ENCODE data around the gene TMEM204. TPM values are rescaled to one million over a fixed set of nuclear protein-coding genes. Genes with fewer than 3 reads are reported as not detected.
A peak's percentile ranks its signal among the peaks of the same experiment; 100 is the strongest.

Gene TMEM204
- total RNA-seq, 4 donors from 2014 or later, result 28.6 to 48.2 (median 36.6) TPM

DNA sequence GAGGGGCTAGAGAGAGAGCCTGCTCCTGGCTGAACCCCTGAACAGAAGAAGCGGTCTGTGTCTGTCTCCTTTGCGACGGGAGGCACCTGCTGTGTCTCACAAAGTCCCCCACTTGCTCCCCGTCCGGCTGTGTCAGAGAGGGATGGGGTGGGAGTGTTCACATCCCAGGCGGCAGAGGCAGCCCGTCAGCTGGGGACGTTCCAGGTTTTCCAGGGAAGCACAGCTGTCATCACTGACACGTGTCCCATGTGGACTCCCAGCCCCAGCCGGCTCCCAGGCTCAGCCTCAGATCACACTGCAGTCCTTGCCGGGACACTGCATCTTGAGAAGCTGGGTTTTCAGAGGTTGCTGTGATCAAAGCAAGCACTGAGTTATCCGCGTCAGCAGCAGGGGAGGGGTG, 38.8 kb upstream of the TMEM204 start:
- H3K9me3 ChIP-seq, result no peaks in the 10 kb centered on the region
- no peaks in the 10 kb centered on the region for H3K27me3 ChIP-seq
- no peak for ATAC-seq
- H3K27ac ChIP-seq, result peak overlapping the region in 3 of 4 donors; percentile 81 to 91 (median 90)
- peak overlapping the region in 1 of 2 donors; percentile 91 for H3K4me3 ChIP-seq
- H3K36me3 ChIP-seq, result peaks cover 0 to 54% of the 10 kb centered on the region in 2 donors
- TF ChIP-seq EP300 (IDR thresholded peaks at IDR 0.05) (no peak), POLR2AphosphoS5 (IDR thresholded peaks at IDR 0.05) (no peak), POLR2A (IDR thresholded peaks at IDR 0.05) (no peak)
- TF ChIP-seq, protein P1, sequence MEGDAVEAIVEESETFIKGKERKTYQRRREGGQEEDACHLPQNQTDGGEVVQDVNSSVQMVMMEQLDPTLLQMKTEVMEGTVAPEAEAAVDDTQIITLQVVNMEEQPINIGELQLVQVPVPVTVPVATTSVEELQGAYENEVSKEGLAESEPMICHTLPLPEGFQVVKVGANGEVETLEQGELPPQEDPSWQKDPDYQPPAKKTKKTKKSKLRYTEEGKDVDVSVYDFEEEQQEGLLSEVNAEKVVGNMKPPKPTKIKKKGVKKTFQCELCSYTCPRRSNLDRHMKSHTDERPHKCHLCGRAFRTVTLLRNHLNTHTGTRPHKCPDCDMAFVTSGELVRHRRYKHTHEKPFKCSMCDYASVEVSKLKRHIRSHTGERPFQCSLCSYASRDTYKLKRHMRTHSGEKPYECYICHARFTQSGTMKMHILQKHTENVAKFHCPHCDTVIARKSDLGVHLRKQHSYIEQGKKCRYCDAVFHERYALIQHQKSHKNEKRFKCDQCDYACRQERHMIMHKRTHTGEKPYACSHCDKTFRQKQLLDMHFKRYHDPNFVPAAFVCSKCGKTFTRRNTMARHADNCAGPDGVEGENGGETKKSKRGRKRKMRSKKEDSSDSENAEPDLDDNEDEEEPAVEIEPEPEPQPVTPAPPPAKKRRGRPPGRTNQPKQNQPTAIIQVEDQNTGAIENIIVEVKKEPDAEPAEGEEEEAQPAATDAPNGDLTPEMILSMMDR (IDR thresholded peaks at IDR 0.05), result no peak
- 60% methylated on average over 2 of the region's 13 CpGs; no CpG with 5 or more reads in 1 of the 2 donors for WGBS, 2 donors (ENCODE audit: low coverage in 1 of 2)
- H3K4me1 ChIP-seq, result peaks cover 0 to 33% (median 18%) of the 10 kb centered on the region in 3 donors

DNA sequence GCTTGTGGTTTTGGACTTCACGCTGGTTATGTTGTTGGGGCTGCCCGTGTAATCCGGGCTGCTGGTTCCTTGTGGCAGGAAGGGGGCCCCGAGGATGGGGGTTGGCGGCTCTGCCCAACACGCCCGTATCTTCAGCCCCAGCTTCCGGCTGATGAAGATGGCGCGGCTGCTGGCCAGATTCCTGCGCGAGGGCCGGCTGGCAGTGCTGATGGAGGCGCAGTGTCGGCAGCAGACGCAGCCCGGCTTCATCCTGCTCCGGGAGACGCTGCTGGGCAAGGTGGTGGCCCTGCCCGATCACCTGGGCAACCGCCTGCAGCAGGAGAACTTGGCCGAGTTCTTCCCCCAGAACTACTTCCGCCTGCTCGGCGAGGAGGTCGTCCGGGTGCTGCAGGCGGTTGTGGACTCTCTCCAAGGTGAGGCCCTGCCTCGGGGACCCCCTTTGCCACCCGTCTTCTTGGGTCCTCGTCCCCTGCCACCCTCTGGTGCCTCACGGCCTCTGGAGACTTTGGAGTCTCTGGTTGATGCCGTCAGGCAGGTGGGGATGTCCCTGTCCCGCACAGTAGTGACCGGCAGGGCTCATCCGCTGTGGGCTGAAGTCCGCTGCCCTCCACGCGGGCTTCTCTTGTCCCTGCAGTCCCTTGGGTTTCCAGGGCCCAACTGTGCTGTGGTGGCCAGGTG, 38.1 kb upstream of the TMEM204 start:
- TF ChIP-seq, protein P1 (IDR thresholded peaks at IDR 0.05), result no peak
- TF ChIP-seq EP300 (IDR thresholded peaks at IDR 0.05), result no peak
- TF ChIP-seq POLR2AphosphoS5 (IDR thresholded peaks at IDR 0.05), result no peak
- no peak for TF ChIP-seq POLR2A (IDR thresholded peaks at IDR 0.05)
- H3K27ac ChIP-seq, result peak overlapping the region in 1 of 4 donors; percentile 81
- H3K4me3 ChIP-seq, result no peak overlapping the region
- H3K4me1 ChIP-seq, result peaks cover 0 to 33% (median 18%) of the 10 kb centered on the region in 3 donors
- H3K27me3 ChIP-seq, result no peaks in the 10 kb centered on the region
- peaks cover 0 to 60% of the 10 kb centered on the region in 2 donors for H3K36me3 ChIP-seq
- WGBS, 2 donors (ENCODE audit: low coverage in 1 of 2), result 93 to 100% methylated on average over 1 to 15 of the region's 39 CpGs
- ATAC-seq, result no peak
- no peaks in the 10 kb centered on the region for H3K9me3 ChIP-seq

DNA sequence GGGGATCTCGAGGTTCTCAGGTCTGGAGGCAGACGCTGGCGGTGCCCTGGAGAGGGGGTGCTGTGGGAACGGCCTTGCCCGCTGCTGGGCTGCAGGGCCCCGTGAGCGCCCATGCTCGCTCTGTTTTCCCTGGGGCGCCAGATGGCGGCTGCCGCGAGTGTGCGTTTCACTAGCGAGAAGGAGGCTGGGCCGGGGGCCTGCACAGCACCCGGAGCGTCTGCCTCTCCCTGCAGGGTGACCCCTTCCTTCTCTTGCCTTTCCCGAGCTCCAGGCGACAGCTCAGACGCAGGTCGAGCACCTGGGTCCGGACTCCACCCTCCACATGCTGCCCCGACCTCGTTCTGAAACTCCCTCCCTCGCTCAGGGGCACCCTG, 37.6 kb upstream of the TMEM204 start:
- ATAC-seq, result no peak
- 100% methylated on average over 1 of the region's 25 CpGs; no CpG with 5 or more reads in 1 of the 2 donors for WGBS, 2 donors (ENCODE audit: low coverage in 1 of 2)
- Histone ChIP-seq H3K27me3 (no peaks in the 10 kb centered on the region), H3K4me1 (peaks cover 0 to 33% (median 18%) of the 10 kb centered on the region in 3 donors), H3K4me3 (no peak overlapping the region), H3K27ac (no peak overlapping the region), H3K36me3 (peaks cover 0 to 65% of the 10 kb centered on the region in 2 donors), H3K9me3 (no peaks in the 10 kb centered on the region)
- TF ChIP-seq POLR2AphosphoS5 (IDR thresholded peaks at IDR 0.05), result no peak
- TF ChIP-seq POLR2A (IDR thresholded peaks at IDR 0.05), result no peak
- TF ChIP-seq, protein P1 (IDR thresholded peaks at IDR 0.05), result no peak
- TF ChIP-seq EP300 (IDR thresholded peaks at IDR 0.05), result no peak

DNA sequence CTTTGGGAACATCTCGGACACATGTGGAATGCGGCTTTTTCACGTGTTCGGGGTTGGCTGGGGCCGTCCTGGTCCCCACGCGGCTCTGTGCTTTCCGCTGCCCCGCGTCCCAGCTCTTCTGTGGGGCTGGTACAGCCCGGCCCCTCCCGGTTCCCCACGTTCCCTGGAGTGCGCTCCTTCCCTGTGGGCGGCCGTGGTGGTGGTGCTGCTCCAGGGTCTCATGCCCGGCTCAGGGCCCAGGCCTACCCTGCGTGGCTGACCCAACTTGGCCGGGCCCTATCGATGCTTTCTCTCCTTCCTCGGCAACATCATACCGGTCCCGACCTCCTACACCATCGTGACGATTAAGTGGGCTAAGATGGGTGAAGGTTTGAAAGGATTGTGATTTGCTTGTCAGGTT, 37.0 kb upstream of the TMEM204 start:
- Histone ChIP-seq H3K4me3 (no peak overlapping the region), H3K27ac (no peak overlapping the region), H3K9me3 (no peaks in the 10 kb centered on the region), H3K27me3 (no peaks in the 10 kb centered on the region), H3K36me3 (peaks cover 0 to 71% of the 10 kb centered on the region in 2 donors), H3K4me1 (peaks cover 0 to 33% (median 18%) of the 10 kb centered on the region in 3 donors)
- no peak for ATAC-seq
- TF ChIP-seq EP300 (IDR thresholded peaks at IDR 0.05) (no peak), POLR2A (IDR thresholded peaks at IDR 0.05) (no peak), POLR2AphosphoS5 (IDR thresholded peaks at IDR 0.05) (no peak)
- TF ChIP-seq, protein P1 (IDR thresholded peaks at IDR 0.05), result no peak
- 83 to 94% methylated on average over 5 to 9 of the region's 25 CpGs for WGBS, 2 donors (ENCODE audit: low coverage in 1 of 2)
